K562 (cell line): Measurements from ENCODE around the gene MCU. TPM values are rescaled to one million over a fixed set of nuclear protein-coding genes. Genes with fewer than 3 reads are reported as not detected.

Experiments used
- ARID3A ChIP-seq: IDR thresholded peaks from 2 replicates; pipeline ENCODE4 v1.6.1; 2012; ENCODE audit warnings: low read depth, low read length, improper control_type of control experiment, borderline replicate concordance
- CBFA2T3 ChIP-seq: fragments of 450-650 bp; IDR thresholded peaks from 2 replicates; pipeline ENCODE4 v1.6.1; 2017
- MAZ ChIP-seq, 2 experiments: fragments of 450-650 bp in 1 of 2; sonication (generic) in 1 of 2; formaldehyde crosslinking; IDR thresholded peaks in 1 of 2; conservative IDR thresholded peaks in 1 of 2; 2 replicates each; pipeline versions ENCODE4 v1.4.0 to v1.5.0; 2020; ENCODE audit warnings: mild to moderate bottlenecking in 1 of 2, missing genetic modification reagents in 1 of 2
- NFE2L1 ChIP-seq: fragments of 450-650 bp; IDR thresholded peaks from 2 replicates; pipeline ENCODE4 v1.6.1; 2016; ENCODE audit warnings: missing genetic modification characterization, low read depth, mild to moderate bottlenecking, missing compliant biosample characterization, moderate library complexity, borderline replicate concordance
- NKRF ChIP-seq: fragments of 450-650 bp; IDR thresholded peaks from 2 replicates; pipeline ENCODE4 v1.6.1; 2016; ENCODE audit warnings: borderline replicate concordance
- NRF1 ChIP-seq, 2 experiments: fragments of 450-650 bp; IDR thresholded peaks in 1 of 2; conservative IDR thresholded peaks in 1 of 2; 2 replicates each; pipeline ENCODE4 v1.6.1; 2014; ENCODE audit warnings: mild to moderate bottlenecking in 2 of 2
- SMC3 ChIP-seq: conservative IDR thresholded peaks from 2 replicates; pipeline ENCODE4 v1.6.1; 2011; ENCODE audit warnings: low read depth, low read length, improper control_type of control experiment; ENCODE audit not compliant: insufficient read depth
- SREBF2 ChIP-seq: sonication (generic); formaldehyde crosslinking; IDR thresholded peaks from 2 replicates; pipeline ENCODE4 v1.4.0; 2020; ENCODE audit warnings: mild to moderate bottlenecking, missing genetic modification reagents
- ZBTB26 ChIP-seq: fragments of 450-650 bp; formaldehyde crosslinking; IDR thresholded peaks from 2 replicates; pipeline ENCODE4 v1.4.0; 2022; ENCODE audit warnings: missing genetic modification characterization
- ZNF143 ChIP-seq: sonication (generic); formaldehyde crosslinking; IDR thresholded peaks from 2 replicates; pipeline ENCODE4 v1.9.0; 2022; ENCODE audit warnings: mild to moderate bottlenecking, missing genetic modification reagents
- ZNF778 ChIP-seq: fragments of 450-650 bp; formaldehyde crosslinking; IDR thresholded peaks from 2 replicates; pipeline ENCODE4 v1.4.0; 2020; ENCODE audit warnings: mild to moderate bottlenecking, moderate library complexity
- polyA plus RNA-seq, 8 experiments: library from polyadenylated mRNA; depleted of rRNA in 4 of 8; stranded (reverse) in 5 of 8; unstranded in 3 of 8; fragments of >200 nt; fragmentation: Nextera tagmentation in 2 of 8; fragmentation: Illumina TruSeq in 1 of 8; extraction: Ambion mirVana in 2 of 8; extraction: Trizol in 1 of 8; gene quantifications; 2 replicates each; pipeline versions ENCODE4 v1.2.1 to v1.2.3, GENCODE V29; 2011 to 2014; ENCODE audit warnings: inconsistent platforms in 1 of 8, missing spikeins in 1 of 8
- total RNA-seq, 7 experiments: library from RNA; depleted of rRNA in 6 of 7; stranded (reverse); fragments of >200 nt in 6 of 7; fragmentation: Illumina TruSeq in 2 of 7; extraction: Trizol in 2 of 7; gene quantifications; 2 replicates each; pipeline versions ENCODE4 v1.2.1 to v1.2.3, GENCODE V29; 2011 to 2021; ENCODE audit warnings: low replicate concordance in 1 of 7
- TF ChIP-seq, protein P1 (sequence below): fragments of 250-450 bp; sonication (Bioruptor Pico); IDR thresholded peaks from 2 replicates; pipeline ENCODE4 v1.4.0; 2020; ENCODE audit warnings: mild to moderate bottlenecking, moderate library complexity
- TF ChIP-seq, protein P2 (sequence below): fragments of 450-650 bp; formaldehyde crosslinking; IDR thresholded peaks from 2 replicates; pipeline ENCODE4 v1.4.0; 2020; ENCODE audit warnings: mild to moderate bottlenecking, moderate library complexity

Gene MCU
- total and polyA plus RNA-seq, 9 of the 15 experiments (the other 6 are each of a cell fraction or from before 2014, with no cell fraction given): 8.2 to 88.8 (median 21.3) TPM

DNA sequence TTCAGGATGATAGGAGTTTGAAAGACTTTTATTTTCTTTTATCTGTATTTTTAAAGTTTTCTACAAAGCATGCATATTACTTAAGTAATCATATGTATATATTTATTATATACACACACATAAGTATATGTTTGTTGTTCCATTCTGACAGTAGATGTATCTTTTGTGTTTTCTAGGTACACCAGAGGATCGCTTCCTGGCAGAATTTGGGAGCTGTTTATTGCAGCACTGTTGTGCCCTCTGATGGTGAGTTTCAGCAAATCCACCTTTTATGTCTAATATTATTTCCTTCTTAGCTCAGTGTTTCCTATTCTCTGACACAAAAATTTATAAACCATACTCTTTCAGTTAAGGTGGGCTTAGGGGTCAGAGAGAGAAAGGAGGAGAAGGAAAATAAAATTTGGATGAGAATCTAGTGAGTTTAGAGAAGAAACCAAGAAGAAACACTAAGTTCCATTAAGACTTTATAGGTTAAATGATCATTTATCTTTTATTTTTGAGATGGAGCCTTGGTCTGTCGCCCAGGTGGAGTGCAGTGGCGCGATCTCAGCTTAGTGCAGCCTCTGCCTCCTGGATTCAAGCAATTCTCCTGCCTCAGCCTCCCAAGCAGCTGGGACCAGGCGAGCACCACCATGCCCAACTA, 142.4 kb downstream of the MCU start (continued):
- TF ChIP-seq ZNF143 (CRISPR knock-in tag) (no peak), MAZ (CRISPR knock-in tag; conservative IDR thresholded peaks at IDR 0.05 in 1 of 2, IDR thresholded peaks at IDR 0.05 in 1 of 2) (peak in 1 of 2 experiments; percentile 39; a peak in 1 of 4 replicates), SMC3 (peak; percentile 79), SREBF2 (CRISPR knock-in tag) (no peak), NRF1 (conservative IDR thresholded peaks at IDR 0.05 in 1 of 2, IDR thresholded peaks at IDR 0.05 in 1 of 2) (no peak), NKRF (no peak), ARID3A (0 out of 2 replicates have a peak, but pooled peaks have one; percentile 39), NFE2L1 (tag) (no peak), ZNF778 (CRISPR knock-in tag) (no peak), CBFA2T3 (no peak), ZBTB26 (CRISPR knock-in tag) (no peak)
- TF ChIP-seq, protein P1, sequence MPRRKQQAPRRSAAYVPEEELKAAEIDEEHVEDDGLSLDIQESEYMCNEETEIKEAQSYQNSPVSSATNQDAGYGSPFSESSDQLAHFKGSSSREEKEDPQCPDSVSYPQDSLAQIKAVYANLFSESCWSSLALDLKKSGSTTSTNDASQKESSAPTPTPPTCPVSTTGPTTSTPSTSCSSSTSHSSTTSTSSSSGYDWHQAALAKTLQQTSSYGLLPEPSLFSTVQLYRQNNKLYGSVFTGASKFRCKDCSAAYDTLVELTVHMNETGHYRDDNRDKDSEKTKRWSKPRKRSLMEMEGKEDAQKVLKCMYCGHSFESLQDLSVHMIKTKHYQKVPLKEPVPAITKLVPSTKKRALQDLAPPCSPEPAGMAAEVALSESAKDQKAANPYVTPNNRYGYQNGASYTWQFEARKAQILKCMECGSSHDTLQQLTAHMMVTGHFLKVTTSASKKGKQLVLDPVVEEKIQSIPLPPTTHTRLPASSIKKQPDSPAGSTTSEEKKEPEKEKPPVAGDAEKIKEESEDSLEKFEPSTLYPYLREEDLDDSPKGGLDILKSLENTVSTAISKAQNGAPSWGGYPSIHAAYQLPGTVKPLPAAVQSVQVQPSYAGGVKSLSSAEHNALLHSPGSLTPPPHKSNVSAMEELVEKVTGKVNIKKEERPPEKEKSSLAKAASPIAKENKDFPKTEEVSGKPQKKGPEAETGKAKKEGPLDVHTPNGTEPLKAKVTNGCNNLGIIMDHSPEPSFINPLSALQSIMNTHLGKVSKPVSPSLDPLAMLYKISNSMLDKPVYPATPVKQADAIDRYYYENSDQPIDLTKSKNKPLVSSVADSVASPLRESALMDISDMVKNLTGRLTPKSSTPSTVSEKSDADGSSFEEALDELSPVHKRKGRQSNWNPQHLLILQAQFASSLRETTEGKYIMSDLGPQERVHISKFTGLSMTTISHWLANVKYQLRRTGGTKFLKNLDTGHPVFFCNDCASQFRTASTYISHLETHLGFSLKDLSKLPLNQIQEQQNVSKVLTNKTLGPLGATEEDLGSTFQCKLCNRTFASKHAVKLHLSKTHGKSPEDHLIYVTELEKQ (CRISPR knock-in tag): no peak
- TF ChIP-seq, protein P2, sequence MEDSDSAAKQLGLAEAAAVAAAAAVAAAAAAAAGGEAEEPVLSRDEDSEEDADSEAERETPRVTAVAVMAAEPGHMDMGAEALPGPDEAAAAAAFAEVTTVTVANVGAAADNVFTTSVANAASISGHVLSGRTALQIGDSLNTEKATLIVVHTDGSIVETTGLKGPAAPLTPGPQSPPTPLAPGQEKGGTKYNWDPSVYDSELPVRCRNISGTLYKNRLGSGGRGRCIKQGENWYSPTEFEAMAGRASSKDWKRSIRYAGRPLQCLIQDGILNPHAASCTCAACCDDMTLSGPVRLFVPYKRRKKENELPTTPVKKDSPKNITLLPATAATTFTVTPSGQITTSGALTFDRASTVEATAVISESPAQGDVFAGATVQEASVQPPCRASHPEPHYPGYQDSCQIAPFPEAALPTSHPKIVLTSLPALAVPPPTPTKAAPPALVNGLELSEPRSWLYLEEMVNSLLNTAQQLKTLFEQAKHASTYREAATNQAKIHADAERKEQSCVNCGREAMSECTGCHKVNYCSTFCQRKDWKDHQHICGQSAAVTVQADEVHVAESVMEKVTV (CRISPR knock-in tag): peak; percentile 96
